ENCODE data around the gene PGF.

The PGF gene

DNA sequence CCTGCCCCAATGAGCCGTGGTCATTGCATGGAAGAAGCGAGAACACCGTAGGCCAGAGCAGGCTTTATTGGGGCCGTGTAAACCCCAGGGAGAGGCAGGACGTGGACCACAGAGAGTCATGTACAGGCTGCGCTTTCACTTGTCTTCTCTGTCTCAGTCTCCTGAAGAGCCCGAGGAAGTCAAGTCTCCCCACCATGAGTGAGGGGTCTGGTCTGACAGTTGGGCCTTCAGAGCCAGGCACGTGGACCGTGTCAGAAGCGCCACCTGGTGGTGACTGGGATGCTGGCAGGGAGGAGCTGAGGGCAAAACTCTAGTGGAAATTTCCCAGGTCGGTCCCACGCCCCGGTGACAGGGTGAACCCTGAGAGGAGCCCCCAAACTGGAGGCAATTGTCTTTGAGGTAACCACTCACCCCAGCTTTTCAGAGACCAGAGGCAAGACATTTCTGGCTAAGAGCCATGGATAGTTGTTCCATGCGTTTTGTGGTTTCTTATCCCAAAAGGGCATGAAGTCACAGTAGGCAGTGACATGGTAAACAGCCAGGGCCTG is 49.7 kb downstream of the PGF start:
- no peak overlapping the region for H3K27ac ChIP-seq
- H3K9ac ChIP-seq (ENCODE audit: insufficient read length) = no peak overlapping the region
- TF ChIP-seq POLR2AphosphoS5 (IDR thresholded peaks at IDR 0.05; ENCODE audit: borderline replicate concordance, low read depth, low read length) (peak; percentile 45; the same call in 1 of the 2 replicates), FOXP2 (optimal IDR thresholded peaks at IDR 0.05; ENCODE audit: control extremely low read depth, extremely low read length, insufficient read depth) (no peak)
- DNase-seq (ENCODE audit: low read depth, low spot score) = no peak
- H3K36me3 ChIP-seq (ENCODE audit: insufficient read depth, low read length) = peaks cover 35% of the 10 kb centered on the region
- H3K4me3 ChIP-seq = no peak overlapping the region
- no peaks in the 10 kb centered on the region for H3K9me3 ChIP-seq (ENCODE audit: low read depth, low read length)

GRCh38 chr14:74904635-74905503 is 50.5 kb downstream of the PGF start:
- H3K9me3 ChIP-seq (ENCODE audit: low read depth, low read length) = no peaks in the 10 kb centered on the region
- H3K27ac ChIP-seq = peak overlapping the region; percentile 17; the same call in 1 of the 2 replicates
- no peak for DNase-seq (ENCODE audit: low read depth, low spot score)
- TF ChIP-seq FOXP2 (optimal IDR thresholded peaks at IDR 0.05; ENCODE audit: control extremely low read depth, extremely low read length, insufficient read depth) (no peak), EZH2 (IDR thresholded peaks at IDR 0.05) (no peak), POLR2AphosphoS5 (IDR thresholded peaks at IDR 0.05; ENCODE audit: borderline replicate concordance, low read depth, low read length) (no peak)
- H3K4me3 ChIP-seq = no peak overlapping the region
- H3K9ac ChIP-seq (ENCODE audit: insufficient read length) = no peak overlapping the region
- H3K36me3 ChIP-seq (ENCODE audit: insufficient read depth, low read length) = peaks cover 43% of the 10 kb centered on the region

DNA sequence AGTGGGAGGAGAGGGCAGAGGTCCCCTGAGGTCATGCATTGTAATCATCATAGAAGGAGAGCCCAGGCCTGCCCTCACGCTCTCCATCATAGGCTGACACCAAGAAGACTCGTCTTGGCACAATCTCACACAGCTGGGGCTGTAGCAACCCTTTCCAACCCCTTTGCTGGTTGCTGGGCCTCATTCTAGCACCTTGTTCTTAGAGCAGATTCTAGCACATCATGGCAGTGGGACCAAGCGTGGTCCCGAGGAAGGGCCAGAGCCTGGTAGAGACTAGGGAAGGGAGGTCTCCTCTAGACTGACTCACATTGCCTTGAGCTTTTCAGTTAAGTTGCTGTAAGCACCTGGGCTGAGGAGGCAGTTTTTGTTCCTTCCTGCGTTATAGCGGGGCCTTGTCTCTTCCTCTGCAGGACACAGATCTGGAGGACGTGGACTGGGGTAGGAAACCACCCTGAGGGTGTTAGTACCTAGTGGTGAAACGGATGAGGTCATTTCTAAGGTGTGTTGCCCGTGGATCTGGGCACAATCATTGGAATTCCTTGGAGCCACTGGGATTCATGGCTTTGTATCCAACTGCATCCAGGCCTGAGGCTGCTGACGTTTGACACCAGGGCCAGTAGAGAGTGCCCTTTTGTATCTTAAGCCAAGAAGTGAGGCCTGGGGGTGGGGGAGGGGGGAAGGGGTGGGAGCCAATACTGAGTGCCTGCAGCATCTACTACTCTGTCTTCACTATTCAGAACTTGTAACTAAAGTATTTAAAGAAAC is 52.3 kb downstream of the PGF start:
- H3K27ac ChIP-seq = no peak overlapping the region
- DNase-seq (ENCODE audit: low read depth, low spot score) = no peak
- H3K4me3 ChIP-seq = no peak overlapping the region
- H3K36me3 ChIP-seq (ENCODE audit: insufficient read depth, low read length) = peaks cover 61% of the 10 kb centered on the region
- H3K9ac ChIP-seq (ENCODE audit: insufficient read length) = no peak overlapping the region
- no peaks in the 10 kb centered on the region for H3K9me3 ChIP-seq (ENCODE audit: low read depth, low read length)
- TF ChIP-seq FOXP2 (optimal IDR thresholded peaks at IDR 0.05; ENCODE audit: control extremely low read depth, extremely low read length, insufficient read depth) (no peak), EZH2 (IDR thresholded peaks at IDR 0.05) (no peak), POLR2AphosphoS5 (IDR thresholded peaks at IDR 0.05; ENCODE audit: borderline replicate concordance, low read depth, low read length) (no peak)

GRCh38 chr14:74898694-74899093 is 56.7 kb downstream of the PGF start:
- TF ChIP-seq FOXP2 (optimal IDR thresholded peaks at IDR 0.05; ENCODE audit: control extremely low read depth, extremely low read length, insufficient read depth) = no peak
- TF ChIP-seq EZH2 (IDR thresholded peaks at IDR 0.05) = no peak
- no peak for TF ChIP-seq POLR2AphosphoS5 (IDR thresholded peaks at IDR 0.05; ENCODE audit: borderline replicate concordance, low read depth, low read length)
- H3K9me3 ChIP-seq (ENCODE audit: low read depth, low read length) = no peaks in the 10 kb centered on the region
- H3K27ac ChIP-seq = no peak overlapping the region
- no peak for DNase-seq (ENCODE audit: low read depth, low spot score)
- H3K9ac ChIP-seq (ENCODE audit: insufficient read length) = no peak overlapping the region
- H3K36me3 ChIP-seq (ENCODE audit: insufficient read depth, low read length) = peaks cover 94% of the 10 kb centered on the region
- no peak overlapping the region for H3K4me3 ChIP-seq

DNA sequence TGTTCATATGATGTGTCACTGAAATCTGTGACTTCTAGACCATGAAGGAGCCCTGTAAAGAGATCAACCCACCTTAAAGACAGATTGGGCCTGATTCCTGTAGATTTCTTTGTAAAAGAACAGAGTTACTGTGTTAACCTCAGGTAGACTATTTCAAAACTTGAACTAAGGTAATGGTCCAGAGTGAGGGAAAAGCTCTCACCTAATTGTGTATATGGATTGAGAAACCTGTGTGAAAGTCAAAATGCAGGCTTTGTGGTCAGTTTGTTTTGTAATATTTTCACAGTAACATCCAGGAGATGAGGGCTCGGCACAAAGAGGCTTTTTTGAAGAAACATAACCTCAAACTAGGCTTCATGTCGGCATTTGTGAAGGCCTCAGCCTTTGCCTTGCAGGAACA is 57.3 kb downstream of the PGF start:
- TF ChIP-seq FOXP2 (optimal IDR thresholded peaks at IDR 0.05; ENCODE audit: control extremely low read depth, extremely low read length, insufficient read depth) (no peak), POLR2AphosphoS5 (IDR thresholded peaks at IDR 0.05; ENCODE audit: borderline replicate concordance, low read depth, low read length) (no peak), EZH2 (IDR thresholded peaks at IDR 0.05) (no peak)
- H3K27ac ChIP-seq = no peak overlapping the region
- no peaks in the 10 kb centered on the region for H3K9me3 ChIP-seq (ENCODE audit: low read depth, low read length)
- H3K36me3 ChIP-seq (ENCODE audit: insufficient read depth, low read length) = peaks cover 97% of the 10 kb centered on the region
- no peak for DNase-seq (ENCODE audit: low read depth, low spot score)
- no peak overlapping the region for H3K9ac ChIP-seq (ENCODE audit: insufficient read length)
- H3K4me3 ChIP-seq = no peak overlapping the region

- DNase-seq (ENCODE audit: low read depth, low spot score) = no peak
- H3K9me3 ChIP-seq (ENCODE audit: low read depth, low read length) = no peaks in the 10 kb centered on the region
- no peak overlapping the region for H3K9ac ChIP-seq (ENCODE audit: insufficient read length)
- TF ChIP-seq POLR2AphosphoS5 (IDR thresholded peaks at IDR 0.05; ENCODE audit: borderline replicate concordance, low read depth, low read length) (no peak), FOXP2 (optimal IDR thresholded peaks at IDR 0.05; ENCODE audit: control extremely low read depth, extremely low read length, insufficient read depth) (no peak), EZH2 (IDR thresholded peaks at IDR 0.05) (no peak)
- no peak overlapping the region for H3K27ac ChIP-seq
- no peak overlapping the region for H3K4me3 ChIP-seq
- H3K36me3 ChIP-seq (ENCODE audit: insufficient read depth, low read length) = peaks cover 97% of the 10 kb centered on the region
These were observed 57.8 kb downstream of the PGF start for GRCh38 chr14:74897642-74898041.

DNA sequence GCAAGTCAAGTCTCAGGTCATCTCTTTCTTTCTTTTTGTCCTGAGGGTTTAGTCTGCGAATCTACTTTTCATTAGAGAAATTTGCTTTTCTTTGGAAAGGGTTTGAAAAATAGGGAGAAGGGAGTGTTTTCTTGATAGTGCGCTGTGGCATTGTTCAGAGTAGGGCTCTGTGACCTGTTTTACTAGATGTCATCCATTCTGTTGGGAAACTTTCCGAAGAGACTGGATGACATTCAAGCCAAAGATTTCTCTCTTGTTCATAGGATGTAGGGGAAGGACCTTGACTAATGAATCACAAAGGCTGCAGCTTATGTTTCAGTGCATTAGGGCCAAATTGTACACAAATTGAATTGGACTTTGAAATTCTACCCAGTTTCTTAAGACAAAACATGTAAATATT is 59.0 kb downstream of the PGF start:
- no peak overlapping the region for H3K27ac ChIP-seq
- H3K9me3 ChIP-seq (ENCODE audit: low read depth, low read length) = no peaks in the 10 kb centered on the region
- DNase-seq (ENCODE audit: low read depth, low spot score) = no peak
- TF ChIP-seq EZH2 (IDR thresholded peaks at IDR 0.05) (no peak), FOXP2 (optimal IDR thresholded peaks at IDR 0.05; ENCODE audit: control extremely low read depth, extremely low read length, insufficient read depth) (no peak), POLR2AphosphoS5 (IDR thresholded peaks at IDR 0.05; ENCODE audit: borderline replicate concordance, low read depth, low read length) (no peak)
- no peak overlapping the region for H3K4me3 ChIP-seq
- H3K36me3 ChIP-seq (ENCODE audit: insufficient read depth, low read length) = peaks cover 97% of the 10 kb centered on the region
- no peak overlapping the region for H3K9ac ChIP-seq (ENCODE audit: insufficient read length)

GRCh38 chr14:74893614-74894091 is 61.7 kb downstream of the PGF start:
- H3K27ac ChIP-seq = no peak overlapping the region
- TF ChIP-seq EZH2 (IDR thresholded peaks at IDR 0.05) = no peak
- TF ChIP-seq POLR2AphosphoS5 (IDR thresholded peaks at IDR 0.05; ENCODE audit: borderline replicate concordance, low read depth, low read length) = no peak
- no peak for TF ChIP-seq FOXP2 (optimal IDR thresholded peaks at IDR 0.05; ENCODE audit: control extremely low read depth, extremely low read length, insufficient read depth)
- DNase-seq (ENCODE audit: low read depth, low spot score) = no peak
- H3K4me3 ChIP-seq = no peak overlapping the region
- no peaks in the 10 kb centered on the region for H3K9me3 ChIP-seq (ENCODE audit: low read depth, low read length)
- no peak overlapping the region for H3K9ac ChIP-seq (ENCODE audit: insufficient read length)
- H3K36me3 ChIP-seq (ENCODE audit: insufficient read depth, low read length) = peaks cover 95% of the 10 kb centered on the region

All from SK-N-MC (cell line).